IPS DF 4.7 (cell line): ENCODE results near the gene STOM.
"Not testable (repeated sequence)": the region's sequence is repeated elsewhere in the genome, so short reads cannot be mapped to it uniquely, and the experiment has no call there.

Experiments used
- DNase-seq: peaks from one replicate; pipeline ENCODE4 v3.0.0-alpha.2; 2013; ENCODE audit warnings: low spot score; ENCODE audit errors: extremely low read depth

STOM gene

GRCh38 chr9:121369595-121370265 is at the start of gene STOM:
STOM (minus strand) TSS chr9:121370250; CDS start chr9:121370187, 63 bp downstream.
- no peak for DNase-seq

- no peak for DNase-seq
Observed at GRCh38 chr9:121411993-121412392, 41.9 kb upstream of the STOM start.

- no peak for DNase-seq
Observed at GRCh38 chr9:121405899-121406298, 35.8 kb upstream of the STOM start.

- DNase-seq: no peak
Observed at GRCh38 chr9:121404906-121405305, 34.9 kb upstream of the STOM start.

- DNase-seq: peak; percentile 49
Observed at GRCh38 chr9:121399883-121400607, 30.0 kb upstream of the STOM start.

- DNase-seq: no peak
Observed at GRCh38 chr9:121399126-121399882, 29.3 kb upstream of the STOM start.

GRCh38 chr9:121398374-121398773 is 28.3 kb upstream of the STOM start:
- DNase-seq: no peak

- DNase-seq: not testable (repeated sequence)
Observed at GRCh38 chr9:121397277-121397676, 27.2 kb upstream of the STOM start.

- DNase-seq: no peak
Observed at GRCh38 chr9:121395558-121395957, 25.5 kb upstream of the STOM start.

GRCh38 chr9:121394292-121394691 is 24.2 kb upstream of the STOM start:
- DNase-seq: no peak

- no peak for DNase-seq
Observed at GRCh38 chr9:121393318-121393717, 23.3 kb upstream of the STOM start.

- no peak for DNase-seq
Observed at GRCh38 chr9:121390372-121390771, 20.3 kb upstream of the STOM start.

GRCh38 chr9:121388140-121388905 is 18.3 kb upstream of the STOM start:
- DNase-seq: no peak

- DNase-seq: no peak
Observed at GRCh38 chr9:121386442-121387175, 16.6 kb upstream of the STOM start.

- DNase-seq: no peak
Observed at GRCh38 chr9:121383715-121384114, 13.7 kb upstream of the STOM start.

- no peak for DNase-seq
Observed at GRCh38 chr9:121380846-121381245, 10.8 kb upstream of the STOM start.

GRCh38 chr9:121376214-121376830 is 6.3 kb upstream of the STOM start:
- DNase-seq: no peak

- DNase-seq: no peak
Observed at GRCh38 chr9:121373011-121373729, 3.1 kb upstream of the STOM start.

GRCh38 chr9:121372239-121373010 is 2.4 kb upstream of the STOM start:
- DNase-seq: no peak
